Lower leg skin (tissue), 4 donors: ENCODE measurements around the gene AUTS2. TPM values are rescaled to one million over a fixed set of nuclear protein-coding genes. Genes with fewer than 3 reads are reported as not detected.

Experiments
- DNase-seq, 2 donors: peaks; one replicate each; pipeline ENCODE4 v3.0.0-alpha.2; 2019; ENCODE audit warnings: low spot score in 2 of 2
- H3K4me3 ChIP-seq: fragments of 200-600 bp; sonication (generic); 2 replicates; pipeline ENCODE4 v1.5.1; 2017; ENCODE audit warnings: mild to moderate bottlenecking, low read depth; ENCODE audit not compliant: poor library complexity, severe bottlenecking
- CTCF ChIP-seq, 3 donors: fragments of 450-650 bp; IDR thresholded peaks; one replicate each; pipeline ENCODE4 v1.5.1; 2016; ENCODE audit warnings: antibody characterized with exemption in 3 of 3, mild to moderate bottlenecking in 3 of 3, moderate library complexity in 2 of 3
- POLR2A ChIP-seq, 2 donors: fragments of 450-650 bp; IDR thresholded peaks; one replicate each; pipeline ENCODE4 v1.6.1; 2016 to 2017; ENCODE audit warnings: antibody characterized with exemption in 2 of 2, mild to moderate bottlenecking in 1 of 2, moderate library complexity in 1 of 2
- WGBS, 2 donors: methylation state at CpG; one replicate each; pipeline ENCODE4 v1.1.5; 2018; 5-methylcytosine and 5-hydroxymethylcytosine counted together
- intact Hi-C: fragments of 100-400 bp; cut with DNase I; formaldehyde crosslinking; loops from one replicate; pipeline ENCODE4 v1.15.0; 2023; ENCODE audit warnings: low total_unique reads
- total RNA-seq, 4 donors: library from RNA; depleted of rRNA; stranded (reverse); fragments of >200 nt; gene quantifications; one replicate each; pipeline ENCODE4 v1.1.0, GENCODE V29; 2016

The AUTS2 gene
- total RNA-seq, 4 donors from 2014 or later = 30.8 to 41.9 (median 40.5) TPM

GRCh38 chr7:69947998-69948397 lies 349.7 kb downstream of the AUTS2 start:
- no peak overlapping the region for H3K4me3 ChIP-seq
- intact Hi-C loops = no loop called here
- TF ChIP-seq CTCF (IDR thresholded peaks at IDR 0.05) (no peak), POLR2A (IDR thresholded peaks at IDR 0.05) (no peak)
- 90 to 98% methylated on average over 3 of the region's 3 CpGs for WGBS, 2 donors
- no peak for DNase-seq

GRCh38 chr7:69949122-69949521 lies 350.8 kb downstream of the AUTS2 start:
- WGBS, 2 donors = 89 to 91% methylated on average over 2 of the region's 2 CpGs
- no peak for DNase-seq
- intact Hi-C loops = no loop called here
- TF ChIP-seq POLR2A (IDR thresholded peaks at IDR 0.05) = no peak
- no peak for TF ChIP-seq CTCF (IDR thresholded peaks at IDR 0.05)
- H3K4me3 ChIP-seq = no peak overlapping the region

- intact Hi-C loops = no loop called here
- TF ChIP-seq POLR2A (IDR thresholded peaks at IDR 0.05) (no peak), CTCF (IDR thresholded peaks at IDR 0.05) (no peak)
- no peak overlapping the region for H3K4me3 ChIP-seq
- 91 to 95% methylated on average over 3 of the region's 3 CpGs for WGBS, 2 donors
- DNase-seq = no peak
Observed at GRCh38 chr7:69951458-69951857, 353.2 kb downstream of the AUTS2 start.

GRCh38 chr7:69953136-69954067 lies 355.1 kb downstream of the AUTS2 start:
- WGBS, 2 donors = 56 to 64% methylated on average over 6 of the region's 6 CpGs
- no peak overlapping the region for H3K4me3 ChIP-seq
- intact Hi-C loops = no loop called here
- no peak for DNase-seq
- TF ChIP-seq POLR2A (IDR thresholded peaks at IDR 0.05) (no peak), CTCF (IDR thresholded peaks at IDR 0.05) (no peak)

GRCh38 chr7:69956541-69956940 lies 358.3 kb downstream of the AUTS2 start:
- no peak overlapping the region for H3K4me3 ChIP-seq
- 93 to 98% methylated on average over 6 of the region's 6 CpGs for WGBS, 2 donors
- DNase-seq = no peak
- TF ChIP-seq CTCF (IDR thresholded peaks at IDR 0.05) (no peak), POLR2A (IDR thresholded peaks at IDR 0.05) (no peak)
- intact Hi-C loops = no loop called here
